MM.1S (cell line): ENCODE data around the gene OR1F1.
A peak's percentile ranks its signal among the peaks of the same experiment; 100 is the strongest.
"Not testable (repeated sequence)": the region's sequence is repeated elsewhere in the genome, so short reads cannot be mapped to it uniquely, and the experiment has no call there.

Experiments
- DNase-seq: peaks from one replicate; pipeline ENCODE4 v3.0.0-alpha.2; 2015
- H2AFZ ChIP-seq: fragments of 300-600 bp; sonication (generic); 2 replicates; pipeline ENCODE4 v1.6.0; 2016; ENCODE audit warnings: antibody characterized with exemption, low read length
- H3F3A ChIP-seq: fragments of 300-600 bp; sonication (generic); 2 replicates; pipeline ENCODE4 v1.6.1; 2016; ENCODE audit warnings: mild to moderate bottlenecking, antibody characterized with exemption, low read length, moderate library complexity, mixed read lengths; ENCODE audit not compliant: insufficient read depth
- H3K27ac ChIP-seq: fragments of 300-600 bp; sonication (generic); 2 replicates; pipeline ENCODE4 v1.5.1; 2016; ENCODE audit warnings: mild to moderate bottlenecking, low read length
- H3K27me3 ChIP-seq: fragments of 300-600 bp; sonication (generic); replicated peaks from 2 replicates; pipeline ENCODE4 v1.6.0; 2016; ENCODE audit warnings: low read length; ENCODE audit not compliant: insufficient read depth
- H3K36me3 ChIP-seq: fragments of 300-600 bp; sonication (generic); replicated peaks from 2 replicates; pipeline ENCODE4 v1.6.1; 2016; ENCODE audit warnings: mild to moderate bottlenecking, low read length, mixed read lengths; ENCODE audit not compliant: insufficient read depth
- H3K4me1 ChIP-seq: fragments of 300-600 bp; sonication (generic); 2 replicates; pipeline ENCODE4 v1.6.1; 2016; ENCODE audit warnings: low read length, mixed read lengths
- H3K4me2 ChIP-seq: fragments of 300-600 bp; sonication (generic); 2 replicates; pipeline ENCODE4 v1.6.0; 2016; ENCODE audit warnings: low read depth, low read length
- H3K4me3 ChIP-seq: fragments of 300-600 bp; sonication (generic); 2 replicates; pipeline ENCODE4 v1.5.1; 2016; ENCODE audit warnings: low read length, mixed read lengths
- H3K79me2 ChIP-seq: fragments of 300-600 bp; sonication (generic); 2 replicates; pipeline ENCODE4 v1.6.1; 2016; ENCODE audit warnings: mixed run types, low read length, mixed read lengths
- H3K9ac ChIP-seq: fragments of 300-600 bp; sonication (generic); 2 replicates; pipeline ENCODE4 v1.6.1; 2016; ENCODE audit warnings: low read length, mixed read lengths
- H3K9me2 ChIP-seq: fragments of 300-600 bp; sonication (generic); replicated peaks from 2 replicates; pipeline ENCODE4 v1.6.1; 2016; ENCODE audit warnings: mild to moderate bottlenecking, low read length, mixed read lengths; ENCODE audit not compliant: insufficient read depth
- H3K9me3 ChIP-seq: fragments of 300-600 bp; sonication (generic); replicated peaks from 2 replicates; pipeline ENCODE4 v1.6.1; 2016; ENCODE audit warnings: mild to moderate bottlenecking, low read length, mixed read lengths; ENCODE audit not compliant: insufficient read depth
- H4K20me1 ChIP-seq: fragments of 300-600 bp; sonication (generic); 2 replicates; pipeline ENCODE4 v1.6.1; 2016; ENCODE audit warnings: mild to moderate bottlenecking, low read length, moderate library complexity, mixed read lengths; ENCODE audit not compliant: insufficient read depth
- CTCF ChIP-seq: fragments of 300-600 bp; sonication (generic); IDR thresholded peaks from 2 replicates; pipeline ENCODE4 v1.5.1; 2016; ENCODE audit warnings: antibody characterized with exemption, low read length, mixed read lengths
- EZH2 ChIP-seq: fragments of 300-600 bp; sonication (generic); optimal IDR thresholded peaks from 2 replicates; pipeline ENCODE3; 2017; ENCODE audit warnings: low read depth, mild to moderate bottlenecking, antibody characterized with exemption, low read length, mixed read lengths
- EZH2phosphoT487 ChIP-seq: fragments of 300-600 bp; sonication (generic); IDR thresholded peaks from 2 replicates; pipeline ENCODE4 v1.6.1; 2018; ENCODE audit warnings: antibody characterized with exemption, low read length

OR1F1 gene

GRCh38 chr16:3202903-3203539, 15.0 kb downstream of the OR1F1 start:
- Histone ChIP-seq H4K20me1 (no peaks in the 10 kb centered on the region), H3K9me2 (no peaks in the 10 kb centered on the region), H3F3A (no peaks in the 10 kb centered on the region), H3K36me3 (no peaks in the 10 kb centered on the region), H3K9me3 (no peaks in the 10 kb centered on the region), H3K4me2 (no peak overlapping the region), H3K4me1 (no peaks in the 10 kb centered on the region), H3K27ac (no peak overlapping the region), H2AFZ (no peak overlapping the region), H3K4me3 (no peak overlapping the region), H3K79me2 (no peaks in the 10 kb centered on the region), H3K27me3 (peaks cover 21% of the 10 kb centered on the region), H3K9ac (no peak overlapping the region)
- DNase-seq, result no peak
- TF ChIP-seq EZH2phosphoT487 (no peak), EZH2 (no peak), CTCF (no peak)

DNA sequence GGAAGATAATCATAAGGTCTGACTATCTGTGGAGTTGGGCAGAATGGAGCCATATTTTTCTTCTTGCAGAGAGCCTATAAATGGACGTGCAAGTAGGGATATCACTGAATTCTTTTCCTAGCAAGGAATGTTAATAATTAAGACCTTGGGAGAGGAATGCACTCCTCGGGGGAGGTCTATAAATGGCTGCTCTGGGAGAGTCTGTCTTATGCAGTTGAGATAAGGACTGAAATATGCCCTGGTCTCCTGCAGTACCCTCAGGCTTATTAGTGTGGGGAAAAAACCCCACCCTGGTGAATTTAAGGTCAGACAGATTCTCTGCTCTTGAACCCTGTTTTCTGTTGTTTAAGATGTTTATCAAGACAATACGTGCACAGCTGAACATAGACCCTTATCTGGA, 17.9 kb downstream of the OR1F1 start:
- H2AFZ ChIP-seq, H3K4me2 ChIP-seq, H3K79me2 ChIP-seq, H4K20me1 ChIP-seq, H3K9ac ChIP-seq, H3K36me3 ChIP-seq, H3F3A ChIP-seq, H3K9me3 ChIP-seq, H3K9me2 ChIP-seq, H3K4me1 ChIP-seq, DNase-seq, H3K4me3 ChIP-seq, H3K27ac ChIP-seq: not testable (repeated sequence)
- peaks cover 15% of the 10 kb centered on the region; the same call in 1 of the 2 replicates for H3K27me3 ChIP-seq

DNA sequence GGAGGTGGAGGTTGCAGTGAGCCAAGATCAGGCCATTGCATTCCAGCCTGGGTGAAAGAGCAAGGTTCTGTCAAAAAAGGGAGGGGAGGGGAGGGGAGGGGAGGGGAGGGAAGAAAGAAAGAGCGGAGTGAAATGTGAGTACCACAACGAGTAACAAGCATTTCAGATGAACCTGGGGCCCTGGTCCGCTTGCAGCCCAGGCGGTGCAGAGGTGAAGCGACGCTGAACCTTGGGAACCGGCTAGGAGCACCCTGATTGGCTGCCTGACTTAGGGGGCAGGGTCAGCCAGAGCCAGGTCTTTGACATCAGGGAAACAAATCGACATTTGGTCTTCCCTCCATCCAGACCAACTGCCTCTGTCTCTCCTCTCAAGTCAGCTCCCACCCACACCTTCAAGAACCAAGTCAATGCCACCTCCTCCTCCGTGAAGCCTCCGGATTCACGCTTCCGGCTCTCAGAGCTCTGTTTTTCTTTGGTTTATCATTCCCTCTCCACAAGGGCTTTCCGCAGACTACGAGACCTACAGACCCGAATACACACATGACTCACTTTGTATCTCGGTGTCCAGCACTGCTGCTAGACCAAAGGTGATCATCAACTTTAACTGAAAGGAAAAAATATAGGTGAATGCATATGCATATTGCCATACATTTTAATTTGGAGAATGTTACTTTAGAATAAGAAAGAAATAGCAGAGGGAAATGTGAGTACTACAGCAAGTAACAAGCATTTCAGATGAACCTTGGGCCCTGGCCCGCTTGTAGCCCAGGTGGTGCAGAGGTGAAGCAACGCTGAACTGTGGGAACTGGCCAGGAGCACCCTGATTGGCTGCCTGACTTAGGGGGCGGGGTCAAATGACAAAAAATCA, 19.3 kb downstream of the OR1F1 start:
- no peak for DNase-seq
- Histone ChIP-seq H3K4me3 (no peak overlapping the region), H2AFZ (0 out of 2 replicates have a peak overlapping the region, but pooled peaks have one; percentile 15), H3K9ac (no peak overlapping the region), H3K9me3 (no peaks in the 10 kb centered on the region), H3K4me2 (no peak overlapping the region), H3K27me3 (peaks cover 15% of the 10 kb centered on the region; the same call in 1 of the 2 replicates), H3K36me3 (no peaks in the 10 kb centered on the region), H3K27ac (no peak overlapping the region), H3K4me1 (no peaks in the 10 kb centered on the region), H3K9me2 (no peaks in the 10 kb centered on the region), H4K20me1 (no peaks in the 10 kb centered on the region), H3F3A (no peaks in the 10 kb centered on the region), H3K79me2 (no peaks in the 10 kb centered on the region)
- TF ChIP-seq EZH2phosphoT487 (no peak), EZH2 (no peak), CTCF (no peak)

- Histone ChIP-seq H3K9ac (no peak overlapping the region), H4K20me1 (no peaks in the 10 kb centered on the region), H3K9me2 (no peaks in the 10 kb centered on the region), H3K4me2 (no peak overlapping the region), H3K27me3 (no peaks in the 10 kb centered on the region), H3K9me3 (no peaks in the 10 kb centered on the region), H2AFZ (no peak overlapping the region), H3K27ac (no peak overlapping the region), H3K36me3 (no peaks in the 10 kb centered on the region), H3K4me3 (no peak overlapping the region), H3F3A (no peaks in the 10 kb centered on the region; the same call in 1 of the 2 replicates), H3K79me2 (no peaks in the 10 kb centered on the region), H3K4me1 (peaks cover 19% of the 10 kb centered on the region)
- TF ChIP-seq EZH2, result no peak
- TF ChIP-seq EZH2phosphoT487, result no peak
- no peak for TF ChIP-seq CTCF
- DNase-seq, result no peak
Measured at GRCh38 chr16:3212006-3212405, 24.0 kb downstream of the OR1F1 start.
